BLaER1 treated with 17β-estradiol and CSF1 and Interleukin-3, amounts not matched to agents 10 nM and 100 nM (cell line): Measurements from ENCODE around the gene GREB1L.
"Not testable (repeated sequence)": the region's sequence is repeated elsewhere in the genome, so short reads cannot be mapped to it uniquely, and the experiment has no call there.

Experiments used
- H3K27ac ChIP-seq, 11 experiments: shearing (Covaris generic); formaldehyde crosslinking; 2 replicates each; pipeline ENCODE4 v1.8.1; 2022
- H3K27me3 ChIP-seq, 11 experiments: shearing (Covaris generic); formaldehyde crosslinking; 2 replicates each; pipeline ENCODE4 v1.8.1; 2022
- H3K36me3 ChIP-seq, 11 experiments: shearing (Covaris generic); formaldehyde crosslinking; 2 replicates each; pipeline ENCODE4 v1.8.1; 2022
- H3K4me1 ChIP-seq, 10 experiments: shearing (Covaris generic); formaldehyde crosslinking; 2 replicates each; pipeline ENCODE4 v1.8.1; 2022
- H3K4me2 ChIP-seq, 11 experiments: shearing (Covaris generic); formaldehyde crosslinking; 2 replicates each; pipeline ENCODE4 v1.8.1; 2022
- H3K4me3 ChIP-seq, 10 experiments: shearing (Covaris generic); formaldehyde crosslinking; 2 replicates each; pipeline ENCODE4 v1.8.1; 2022
- H3K9ac ChIP-seq, 11 experiments: shearing (Covaris generic); formaldehyde crosslinking; 2 replicates each; pipeline ENCODE4 v1.8.1; 2022
- H3K9me3 ChIP-seq, 11 experiments: shearing (Covaris generic); formaldehyde crosslinking; replicated peaks in 1 of 11; 2 replicates each; pipeline ENCODE4 v1.8.1; 2022
- H4K20me1 ChIP-seq, 11 experiments: shearing (Covaris generic); formaldehyde crosslinking; 2 replicates each; pipeline ENCODE4 v1.8.1; 2022
- Cebpa-rat ChIP-seq, 11 experiments: shearing (Covaris generic); IDR thresholded peaks; 2 replicates each; pipeline ENCODE4 v1.8.1; 2022

The GREB1L gene

GRCh38 chr18:21298351-21298750 lies 56.3 kb downstream of the GREB1L start:
- Histone ChIP-seq H3K9ac (peak overlapping the region in 1 of 11 experiments; percentile 13; a peak in 1 of 22 replicates), H3K4me1 (peaks cover 0 to 22% (median 8%) of the 10 kb centered on the region in 10 experiments; a peak in 12 of 20 replicates), H4K20me1 (no peaks in the 10 kb centered on the region), H3K9me3 (no peaks in the 10 kb centered on the region; a peak in 1 of 22 replicates), H3K27me3 (no peaks in the 10 kb centered on the region), H3K36me3 (no peaks in the 10 kb centered on the region), H3K27ac (peak overlapping the region in 3 of 11 experiments; percentile 37 to 61 (median 61); a peak in 6 of 22 replicates), H3K4me2 (peak overlapping the region in 6 of 11 experiments; percentile 27 to 75 (median 68); a peak in 12 of 22 replicates), H3K4me3 (peak overlapping the region in 1 of 10 experiments; percentile 7; a peak in 1 of 20 replicates)
- TF ChIP-seq Cebpa-rat (IDR thresholded peaks at IDR 0.05) = no peak

DNA sequence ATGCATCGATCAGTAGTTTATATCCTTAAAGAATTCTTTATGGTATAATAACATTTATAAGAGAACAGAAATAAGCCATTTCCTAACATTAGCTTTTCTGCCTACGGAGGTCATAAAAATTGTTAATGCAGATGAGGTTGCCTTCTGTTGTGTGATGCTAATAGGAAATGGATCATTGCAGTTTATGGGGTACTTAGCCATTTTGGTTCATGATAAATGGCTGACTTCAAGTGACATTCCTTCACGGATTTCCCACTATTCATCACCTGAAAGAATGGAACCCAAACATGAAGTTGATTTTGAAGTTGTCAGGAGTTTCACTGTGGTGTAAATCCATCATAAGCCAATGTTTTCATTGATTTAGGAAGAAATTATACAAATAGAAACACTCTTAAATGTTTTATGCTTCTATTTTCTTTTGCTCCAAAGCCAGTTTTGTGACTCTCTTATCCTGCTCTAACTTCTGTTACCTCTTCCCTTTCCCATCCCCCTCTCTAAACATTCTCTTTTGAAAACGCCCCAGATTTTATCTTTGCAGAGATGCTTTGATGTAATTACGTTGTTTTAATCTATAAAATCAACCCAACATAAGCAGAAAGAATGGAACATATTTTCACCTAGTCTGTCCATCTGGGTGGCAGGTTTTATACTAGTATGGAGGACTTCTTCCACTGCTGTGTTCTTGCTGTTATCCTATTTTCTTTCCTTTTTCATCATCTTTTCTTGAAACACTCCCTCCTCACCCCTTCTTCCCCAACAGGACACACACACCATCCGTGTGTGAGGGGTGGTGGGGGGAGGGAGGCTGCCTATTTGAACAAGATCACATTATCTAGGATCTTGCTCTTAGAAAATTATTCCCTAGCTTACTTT lies 58.2 kb downstream of the GREB1L start:
- Histone ChIP-seq H3K9ac (no peak overlapping the region), H3K36me3 (no peaks in the 10 kb centered on the region), H3K4me2 (no peak overlapping the region), H3K27me3 (no peaks in the 10 kb centered on the region), H3K27ac (no peak overlapping the region), H4K20me1 (no peaks in the 10 kb centered on the region), H3K4me3 (no peak overlapping the region), H3K9me3 (no peaks in the 10 kb centered on the region; a peak in 1 of 22 replicates), H3K4me1 (peaks cover 0 to 22% (median 8%) of the 10 kb centered on the region in 10 experiments; a peak in 12 of 20 replicates)
- no peak for TF ChIP-seq Cebpa-rat (IDR thresholded peaks at IDR 0.05)

- H4K20me1 ChIP-seq = no peaks in the 10 kb centered on the region
- H3K4me3 ChIP-seq = no peak overlapping the region
- H3K9me3 ChIP-seq = no peaks in the 10 kb centered on the region; a peak in 1 of 22 replicates
- no peaks in the 10 kb centered on the region for H3K36me3 ChIP-seq
- H3K4me1 ChIP-seq = peaks cover 0 to 22% (median 8%) of the 10 kb centered on the region in 10 experiments; a peak in 12 of 20 replicates
- no peaks in the 10 kb centered on the region for H3K27me3 ChIP-seq
- no peak overlapping the region for H3K9ac ChIP-seq
- no peak overlapping the region for H3K27ac ChIP-seq
- H3K4me2 ChIP-seq = no peak overlapping the region
- no peak for TF ChIP-seq Cebpa-rat (IDR thresholded peaks at IDR 0.05)
Measured at GRCh38 chr18:21300908-21301200, 58.8 kb downstream of the GREB1L start.

GRCh38 chr18:21303445-21303844 lies 61.4 kb downstream of the GREB1L start:
- Histone ChIP-seq H4K20me1 (no peaks in the 10 kb centered on the region), H3K9ac (no peak overlapping the region), H3K27me3 (no peaks in the 10 kb centered on the region), H3K27ac (no peak overlapping the region), H3K4me1 (peaks cover 0 to 7% (median 5%) of the 10 kb centered on the region in 10 experiments; a peak in 12 of 20 replicates), H3K9me3 (no peaks in the 10 kb centered on the region), H3K4me2 (no peak overlapping the region), H3K36me3 (no peaks in the 10 kb centered on the region), H3K4me3 (no peak overlapping the region)
- TF ChIP-seq Cebpa-rat (IDR thresholded peaks at IDR 0.05) = no peak

DNA sequence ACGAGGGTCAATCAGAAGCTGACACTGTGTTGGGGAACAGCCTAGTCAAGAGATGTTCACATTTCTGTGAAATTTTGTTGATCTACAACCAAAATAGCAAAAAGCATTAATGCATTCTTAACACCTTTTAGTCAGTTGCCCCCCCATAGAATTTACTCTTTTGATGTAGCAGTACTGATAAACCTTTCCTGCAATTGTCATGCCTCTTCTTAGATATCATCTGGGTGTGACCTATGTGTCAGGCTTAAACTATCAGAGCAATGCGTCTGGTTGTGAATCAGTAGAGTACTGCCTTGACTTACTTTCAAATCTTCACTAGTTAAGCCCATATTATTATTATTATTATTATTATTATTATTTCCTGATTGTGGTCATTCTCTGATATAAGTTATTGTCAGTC lies 61.9 kb downstream of the GREB1L start:
- TF ChIP-seq Cebpa-rat (IDR thresholded peaks at IDR 0.05) = no peak
- Histone ChIP-seq H3K27ac (no peak overlapping the region), H3K4me3 (no peak overlapping the region), H3K27me3 (no peaks in the 10 kb centered on the region), H4K20me1 (no peaks in the 10 kb centered on the region), H3K4me2 (no peak overlapping the region), H3K9ac (no peak overlapping the region), H3K9me3 (no peaks in the 10 kb centered on the region), H3K4me1 (peaks cover 0 to 3% (median under 1%) of the 10 kb centered on the region in 10 experiments; a peak in 9 of 20 replicates), H3K36me3 (no peaks in the 10 kb centered on the region)

DNA sequence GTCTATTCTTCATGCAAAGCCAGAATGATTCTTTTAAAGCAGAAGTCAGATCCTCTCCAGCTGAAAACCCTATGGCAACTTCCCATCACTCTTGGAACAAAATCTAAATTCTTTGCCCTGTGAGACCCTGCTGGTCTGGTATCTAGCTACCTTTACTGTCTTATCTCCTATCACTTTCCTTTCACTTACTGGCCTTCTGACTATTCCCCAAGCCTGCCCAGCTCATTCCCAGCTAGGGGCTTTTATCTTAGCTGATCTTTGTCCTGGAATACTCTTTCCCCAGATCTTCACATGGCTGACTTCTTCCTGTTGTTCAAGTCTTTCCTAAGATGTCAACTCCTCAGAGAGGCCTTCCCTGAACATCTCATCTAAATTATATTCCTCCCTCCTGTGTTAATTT lies 63.6 kb downstream of the GREB1L start:
- H3K4me2 ChIP-seq = no peak overlapping the region
- H3K9me3 ChIP-seq = no peaks in the 10 kb centered on the region
- no peaks in the 10 kb centered on the region for H3K27me3 ChIP-seq
- H3K36me3 ChIP-seq = no peaks in the 10 kb centered on the region
- H3K27ac ChIP-seq = no peak overlapping the region
- H3K9ac ChIP-seq = no peak overlapping the region
- H4K20me1 ChIP-seq = no peaks in the 10 kb centered on the region
- TF ChIP-seq Cebpa-rat (IDR thresholded peaks at IDR 0.05) = no peak
- no peak overlapping the region for H3K4me3 ChIP-seq
- no peaks in the 10 kb centered on the region for H3K4me1 ChIP-seq

DNA sequence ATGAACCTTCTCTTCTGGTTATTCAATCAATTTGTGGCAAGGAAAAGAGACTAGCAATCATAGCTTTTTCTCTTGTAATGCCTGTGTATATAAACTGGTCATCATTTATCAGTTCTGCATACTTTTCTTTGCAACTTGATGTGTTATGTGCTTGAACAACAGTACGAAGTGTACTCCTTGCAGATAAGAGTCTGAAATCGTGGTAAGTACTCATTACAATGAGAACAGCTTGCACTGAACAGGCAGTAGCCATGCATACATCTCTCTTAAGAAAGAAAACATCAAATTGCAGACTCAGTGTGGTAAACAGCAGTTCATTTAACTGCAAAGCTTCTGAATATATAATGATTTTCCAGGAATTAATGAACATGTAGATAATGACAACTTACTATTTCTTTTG lies 64.3 kb downstream of the GREB1L start:
- no peaks in the 10 kb centered on the region for H3K4me1 ChIP-seq
- H3K36me3 ChIP-seq = no peaks in the 10 kb centered on the region
- no peak for TF ChIP-seq Cebpa-rat (IDR thresholded peaks at IDR 0.05)
- H3K27ac ChIP-seq = no peak overlapping the region
- H3K4me3 ChIP-seq = no peak overlapping the region
- no peaks in the 10 kb centered on the region for H3K9me3 ChIP-seq
- no peak overlapping the region for H3K9ac ChIP-seq
- no peaks in the 10 kb centered on the region for H4K20me1 ChIP-seq
- H3K27me3 ChIP-seq = no peaks in the 10 kb centered on the region
- H3K4me2 ChIP-seq = no peak overlapping the region

DNA sequence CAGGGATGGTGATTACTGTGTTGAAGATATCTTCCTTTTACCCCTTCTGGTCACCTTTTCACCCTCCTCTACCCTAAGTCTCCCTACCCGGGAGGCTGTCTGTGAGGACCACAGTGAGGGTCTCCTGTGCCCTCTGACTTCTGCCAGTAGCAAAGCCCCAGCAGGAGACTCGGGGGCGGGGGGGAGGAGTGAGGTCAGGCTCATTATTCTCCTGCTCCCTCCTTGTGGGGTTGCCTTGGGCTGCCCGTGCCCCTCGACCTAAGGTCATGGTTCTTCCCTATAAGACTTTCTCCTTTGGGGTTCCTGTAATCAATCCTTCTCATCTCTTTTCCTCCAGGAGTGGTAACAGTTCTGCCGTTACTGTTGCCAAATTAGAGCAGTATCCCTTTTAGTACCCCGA lies 65.5 kb downstream of the GREB1L start:
- no peaks in the 10 kb centered on the region for H3K4me1 ChIP-seq
- no peak for TF ChIP-seq Cebpa-rat (IDR thresholded peaks at IDR 0.05)
- no peaks in the 10 kb centered on the region for H4K20me1 ChIP-seq
- no peaks in the 10 kb centered on the region for H3K36me3 ChIP-seq
- H3K4me3 ChIP-seq = no peak overlapping the region
- H3K27me3 ChIP-seq = no peaks in the 10 kb centered on the region
- H3K9me3 ChIP-seq = peaks cover 0 to 6% (median 0%) of the 10 kb centered on the region in 11 experiments; a peak in 1 of 22 replicates
- no peak overlapping the region for H3K27ac ChIP-seq
- no peak overlapping the region for H3K4me2 ChIP-seq
- H3K9ac ChIP-seq = no peak overlapping the region

DNA sequence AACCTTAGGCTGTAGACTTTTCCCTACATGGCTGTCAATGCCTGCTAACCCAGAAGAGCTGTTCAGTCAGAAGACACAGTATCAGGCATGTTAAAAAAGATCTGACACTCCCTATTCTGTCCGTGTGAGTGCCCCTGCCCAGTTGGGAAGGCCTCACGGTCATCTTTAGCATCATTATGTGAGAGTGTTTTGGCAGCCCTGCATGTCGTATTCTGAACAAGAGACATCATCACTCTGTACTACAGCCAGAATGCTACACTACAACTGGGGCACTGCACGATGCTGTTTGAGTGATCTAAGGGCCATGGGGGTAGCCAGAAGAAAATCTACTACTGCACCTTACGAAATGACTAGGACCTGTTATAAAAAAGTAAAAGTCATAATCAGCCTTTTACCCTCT lies 67.2 kb downstream of the GREB1L start:
- no peak overlapping the region for H3K4me3 ChIP-seq
- H3K36me3 ChIP-seq = no peaks in the 10 kb centered on the region
- H3K27me3 ChIP-seq = no peaks in the 10 kb centered on the region
- no peaks in the 10 kb centered on the region for H4K20me1 ChIP-seq
- no peak overlapping the region for H3K4me2 ChIP-seq
- peaks cover 0 to 3% (median 0%) of the 10 kb centered on the region in 10 experiments; a peak in 4 of 20 replicates for H3K4me1 ChIP-seq
- peaks cover 0 to 6% (median 0%) of the 10 kb centered on the region in 11 experiments; a peak in 1 of 22 replicates for H3K9me3 ChIP-seq
- no peak overlapping the region for H3K27ac ChIP-seq
- TF ChIP-seq Cebpa-rat (IDR thresholded peaks at IDR 0.05) = no peak
- H3K9ac ChIP-seq = no peak overlapping the region

GRCh38 chr18:21311980-21312379 lies 69.9 kb downstream of the GREB1L start:
- H3K27me3 ChIP-seq, H3K4me2 ChIP-seq, H4K20me1 ChIP-seq, H3K9me3 ChIP-seq, H3K4me3 ChIP-seq, H3K27ac ChIP-seq, H3K36me3 ChIP-seq, H3K9ac ChIP-seq: not testable (repeated sequence)
- H3K4me1 ChIP-seq = peaks cover 0 to 12% (median 0%) of the 10 kb centered on the region in 10 experiments; a peak in 7 of 20 replicates
